Testis (tissue), 3 donors: ENCODE data around the gene OOSP3. TPM values are rescaled to one million over a fixed set of nuclear protein-coding genes. Genes with fewer than 3 reads are reported as not detected.

ENCODE experiments used
- DNase-seq: peaks from one replicate; pipeline ENCODE4 v3.0.0-alpha.2; 2019
- H3K27ac ChIP-seq, 2 donors: fragments of 200-600 bp; sonication (generic); one replicate each; pipeline ENCODE4 v1.5.1; 2019
- H3K27me3 ChIP-seq: fragments of 200-600 bp; sonication (generic); one replicate; pipeline ENCODE4 v1.5.1; 2019
- H3K36me3 ChIP-seq: fragments of 200-600 bp; sonication (generic); one replicate; pipeline ENCODE4 v1.5.1; 2017; ENCODE audit warnings: low read depth; ENCODE audit errors: missing control alignments
- H3K4me1 ChIP-seq: fragments of 200-600 bp; sonication (generic); one replicate; pipeline ENCODE4 v1.5.1; 2019
- H3K4me3 ChIP-seq, 2 donors: fragments of 200-600 bp; sonication (generic); one replicate each; pipeline ENCODE4 v1.5.1; 2017 to 2019
- H3K9me3 ChIP-seq: fragments of 200-600 bp; sonication (generic); one replicate; pipeline ENCODE4 v1.5.1; 2017
- POLR2A ChIP-seq: fragments of 450-650 bp; IDR thresholded peaks from one replicate; pipeline ENCODE4 v1.6.1; 2017; ENCODE audit warnings: antibody characterized with exemption, mild to moderate bottlenecking, moderate library complexity
- WGBS, 2 donors: methylation state at CpG; one replicate each; pipeline ENCODE4 v1.1.5; 2018; 5-methylcytosine and 5-hydroxymethylcytosine counted together
- intact Hi-C: fragments of 100-400 bp; cut with DNase I; formaldehyde crosslinking; loops from one replicate; pipeline ENCODE4 v1.15.1; 2023; ENCODE audit warnings: low total_unique reads
- polyA plus RNA-seq: library from polyadenylated mRNA; stranded (reverse); fragments of 350-450 nt; fragmentation: Illumina TruSeq; extraction: RNeasy Lipid Tissue Mini Kit (QIAGEN cat#74804); gene quantifications from one replicate; pipeline ENCODE4 v1.2.3, GENCODE V29; 2014; ENCODE audit warnings: low read depth, low replicate concordance; ENCODE audit not compliant: insufficient read depth
- total RNA-seq, 2 donors: library from RNA; depleted of rRNA; stranded (reverse); fragments of >200 nt; gene quantifications; one replicate each; pipeline ENCODE4 v1.2.3, GENCODE V29; 2016
- TF ChIP-seq, protein P1 (sequence below), 3 experiments: fragments of 450-650 bp in 2 of 3; fragments of 200-600 bp in 1 of 3; sonication (generic) in 1 of 3; IDR thresholded peaks; one replicate each; pipeline ENCODE4 v1.5.1; 2016 to 2019; ENCODE audit warnings: antibody characterized with exemption in 3 of 3, mild to moderate bottlenecking in 2 of 3, moderate library complexity in 1 of 3

The OOSP3 gene
- total and polyA plus RNA-seq, 3 donors from 2014 or later, result 0.83 TPM; not detected in 2

DNA sequence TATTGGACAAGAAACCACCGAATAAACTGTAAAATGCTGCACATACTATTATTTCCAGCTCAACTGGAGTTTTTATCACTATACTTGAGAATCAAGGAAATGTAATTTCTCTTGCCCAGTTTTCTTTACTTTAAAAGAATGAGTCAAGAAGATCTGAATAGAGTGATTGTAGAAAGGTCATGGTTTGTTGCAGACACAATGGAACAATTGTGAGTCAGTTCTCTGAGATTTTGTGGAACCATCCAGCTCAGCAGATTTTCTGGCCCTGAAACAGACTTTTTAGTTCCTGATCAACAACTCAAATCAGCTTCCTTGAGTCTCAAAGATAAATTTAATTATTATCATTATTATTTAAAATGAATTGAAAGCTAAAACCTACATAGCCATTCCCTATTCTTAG lies 13.6 kb upstream of the OOSP3 start:
- WGBS, 2 donors, result 59 to 70% methylated on average over 1 of the region's 1 CpG
- no peak overlapping the region for H3K4me3 ChIP-seq
- H3K27me3 ChIP-seq, result no peaks in the 10 kb centered on the region
- H3K36me3 ChIP-seq, result no peaks in the 10 kb centered on the region
- H3K4me1 ChIP-seq, result peaks cover 6% of the 10 kb centered on the region
- TF ChIP-seq POLR2A, result no peak
- TF ChIP-seq, protein P1, sequence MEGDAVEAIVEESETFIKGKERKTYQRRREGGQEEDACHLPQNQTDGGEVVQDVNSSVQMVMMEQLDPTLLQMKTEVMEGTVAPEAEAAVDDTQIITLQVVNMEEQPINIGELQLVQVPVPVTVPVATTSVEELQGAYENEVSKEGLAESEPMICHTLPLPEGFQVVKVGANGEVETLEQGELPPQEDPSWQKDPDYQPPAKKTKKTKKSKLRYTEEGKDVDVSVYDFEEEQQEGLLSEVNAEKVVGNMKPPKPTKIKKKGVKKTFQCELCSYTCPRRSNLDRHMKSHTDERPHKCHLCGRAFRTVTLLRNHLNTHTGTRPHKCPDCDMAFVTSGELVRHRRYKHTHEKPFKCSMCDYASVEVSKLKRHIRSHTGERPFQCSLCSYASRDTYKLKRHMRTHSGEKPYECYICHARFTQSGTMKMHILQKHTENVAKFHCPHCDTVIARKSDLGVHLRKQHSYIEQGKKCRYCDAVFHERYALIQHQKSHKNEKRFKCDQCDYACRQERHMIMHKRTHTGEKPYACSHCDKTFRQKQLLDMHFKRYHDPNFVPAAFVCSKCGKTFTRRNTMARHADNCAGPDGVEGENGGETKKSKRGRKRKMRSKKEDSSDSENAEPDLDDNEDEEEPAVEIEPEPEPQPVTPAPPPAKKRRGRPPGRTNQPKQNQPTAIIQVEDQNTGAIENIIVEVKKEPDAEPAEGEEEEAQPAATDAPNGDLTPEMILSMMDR (IDR thresholded peaks at IDR 0.05), result no peak
- H3K27ac ChIP-seq, result peak overlapping the region; percentile 46 to 50
- intact Hi-C loops, result no loop called here
- peak; percentile 23 for DNase-seq
- no peaks in the 10 kb centered on the region for H3K9me3 ChIP-seq

DNA sequence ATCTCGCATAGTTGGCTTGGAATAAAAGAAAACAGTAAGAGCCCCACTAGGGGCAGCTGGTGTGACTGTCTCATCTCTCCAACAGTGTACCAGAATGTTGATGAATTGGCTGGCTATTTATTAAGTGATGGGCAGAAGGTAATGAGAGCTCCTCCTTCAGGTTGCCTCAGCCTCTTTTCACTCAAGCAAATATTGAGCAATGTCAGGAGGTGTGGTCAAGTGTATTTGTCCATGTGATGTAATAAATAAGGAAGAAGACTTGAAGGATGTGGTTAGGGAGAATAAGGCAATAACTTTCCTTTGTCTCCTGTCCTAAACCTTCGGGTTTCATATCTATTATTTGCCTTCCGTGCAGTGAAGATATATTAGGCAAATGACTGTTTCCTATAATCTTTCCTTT lies 12.2 kb upstream of the OOSP3 start, which contains the start of gene TCN1:
TCN1 (minus strand) TSS at position 91 of the 400 bp plus-strand sequence; CDS start at position 74, 17 bp downstream.
- DNase-seq, result no peak
- 77 to 86% methylated on average over 3 of the region's 3 CpGs for WGBS, 2 donors
- Histone ChIP-seq H3K27me3 (no peaks in the 10 kb centered on the region), H3K36me3 (no peaks in the 10 kb centered on the region), H3K9me3 (no peaks in the 10 kb centered on the region), H3K27ac (peak within 1 kb of the TSS in 1 of 2 donors; percentile 2), H3K4me1 (peaks cover 6% of the 10 kb centered on the region), H3K4me3 (no peak within 1 kb of the TSS)
- TF ChIP-seq, protein P1 (IDR thresholded peaks at IDR 0.05), result no peak
- TF ChIP-seq POLR2A, result no peak
- intact Hi-C loops, result no loop called here

DNA sequence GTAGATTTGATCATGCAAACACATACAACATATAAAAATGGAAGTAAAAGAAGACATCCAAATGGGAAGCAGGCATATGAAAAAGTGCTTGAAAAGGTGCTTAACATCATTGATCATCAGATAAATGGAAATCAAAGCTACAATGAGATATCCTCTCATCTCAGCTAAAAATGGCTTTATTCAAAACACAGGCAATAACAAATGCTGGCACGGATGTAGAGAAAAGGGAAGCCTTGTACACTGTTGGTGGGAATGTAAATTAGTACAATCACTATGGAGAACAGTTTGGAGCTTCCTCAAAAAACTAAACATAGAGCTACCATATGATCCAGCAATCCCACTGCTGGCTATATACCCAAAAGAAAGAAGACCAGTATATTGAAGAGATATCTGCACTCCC lies 11.7 kb upstream of the OOSP3 start:
- Histone ChIP-seq H3K36me3 (no peaks in the 10 kb centered on the region), H3K4me3 (no peak overlapping the region), H3K4me1 (peaks cover 6% of the 10 kb centered on the region), H3K9me3 (no peaks in the 10 kb centered on the region), H3K27me3 (no peaks in the 10 kb centered on the region), H3K27ac (no peak overlapping the region)
- DNase-seq, result no peak
- TF ChIP-seq, protein P1 (IDR thresholded peaks at IDR 0.05), result no peak
- no peak for TF ChIP-seq POLR2A
- WGBS, 2 donors, result 59 to 78% methylated on average over 1 of the region's 1 CpG
- intact Hi-C loops, result no loop called here

DNA sequence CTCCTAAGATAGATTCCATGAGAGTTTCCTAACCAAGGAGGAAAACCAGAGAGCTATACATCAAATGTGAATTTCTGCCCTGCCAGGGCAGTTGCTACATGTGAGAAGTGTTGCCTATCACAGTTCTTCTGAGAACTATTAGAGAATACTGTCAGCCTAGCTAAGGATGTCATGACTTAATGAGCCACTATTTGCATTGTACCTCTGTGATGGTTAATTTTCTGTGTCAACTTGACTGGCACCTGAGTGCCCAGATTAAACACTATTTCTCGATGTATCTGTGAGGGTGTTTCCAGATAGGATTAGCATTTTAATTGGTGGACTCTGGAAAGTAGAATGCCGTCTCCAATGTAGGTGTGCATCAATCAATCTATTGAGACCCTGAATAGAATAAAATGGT lies 10.6 kb upstream of the OOSP3 start:
- no peak overlapping the region for H3K4me3 ChIP-seq
- intact Hi-C loops, result no loop called here
- no peak overlapping the region for H3K27ac ChIP-seq
- no peak for DNase-seq
- H3K27me3 ChIP-seq, result no peaks in the 10 kb centered on the region
- TF ChIP-seq, protein P1 (IDR thresholded peaks at IDR 0.05), result no peak
- no peak for TF ChIP-seq POLR2A
- WGBS, 2 donors, result 78 to 94% methylated on average over 2 of the region's 2 CpGs
- H3K9me3 ChIP-seq, result no peaks in the 10 kb centered on the region
- peaks cover 6% of the 10 kb centered on the region for H3K4me1 ChIP-seq
- no peaks in the 10 kb centered on the region for H3K36me3 ChIP-seq

DNA sequence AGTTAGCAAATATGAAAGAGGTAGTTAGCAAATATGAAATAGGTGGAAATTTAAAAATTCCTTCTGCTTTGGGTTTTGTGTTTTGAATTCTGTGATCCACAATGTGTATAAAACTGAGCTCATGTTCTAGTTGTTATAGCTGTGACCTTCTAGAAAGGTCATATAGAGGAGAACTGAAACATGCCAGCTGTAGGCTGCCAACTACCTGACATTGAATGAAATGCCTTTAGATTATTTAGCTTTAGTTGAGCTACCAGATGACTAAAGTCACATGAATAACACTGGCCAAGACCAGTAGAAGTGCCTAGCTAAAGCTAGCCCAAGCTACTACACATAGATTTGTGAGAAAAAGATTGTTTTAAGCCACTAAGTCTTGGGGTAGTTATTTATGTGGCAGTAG lies 6.5 kb upstream of the OOSP3 start:
- Histone ChIP-seq H3K27me3 (no peaks in the 10 kb centered on the region), H3K27ac (no peak overlapping the region), H3K9me3 (no peaks in the 10 kb centered on the region), H3K4me3 (no peak overlapping the region), H3K4me1 (no peaks in the 10 kb centered on the region), H3K36me3 (no peaks in the 10 kb centered on the region)
- TF ChIP-seq, protein P1 (IDR thresholded peaks at IDR 0.05), result no peak
- no peak for TF ChIP-seq POLR2A
- no peak for DNase-seq
- intact Hi-C loops, result no loop called here
